ENCODE data around the gene CDHR1. TPM values are rescaled to one million over a fixed set of nuclear protein-coding genes. Genes with fewer than 3 reads are reported as not detected.

The CDHR1 gene
- total RNA-seq, 1 donor from 2014 or later, result 0.13 TPM

GRCh38 chr10:84224411-84225028, 30.2 kb downstream of the CDHR1 start:
- no peak for DNase-seq (ENCODE audit: low spot score)

DNA sequence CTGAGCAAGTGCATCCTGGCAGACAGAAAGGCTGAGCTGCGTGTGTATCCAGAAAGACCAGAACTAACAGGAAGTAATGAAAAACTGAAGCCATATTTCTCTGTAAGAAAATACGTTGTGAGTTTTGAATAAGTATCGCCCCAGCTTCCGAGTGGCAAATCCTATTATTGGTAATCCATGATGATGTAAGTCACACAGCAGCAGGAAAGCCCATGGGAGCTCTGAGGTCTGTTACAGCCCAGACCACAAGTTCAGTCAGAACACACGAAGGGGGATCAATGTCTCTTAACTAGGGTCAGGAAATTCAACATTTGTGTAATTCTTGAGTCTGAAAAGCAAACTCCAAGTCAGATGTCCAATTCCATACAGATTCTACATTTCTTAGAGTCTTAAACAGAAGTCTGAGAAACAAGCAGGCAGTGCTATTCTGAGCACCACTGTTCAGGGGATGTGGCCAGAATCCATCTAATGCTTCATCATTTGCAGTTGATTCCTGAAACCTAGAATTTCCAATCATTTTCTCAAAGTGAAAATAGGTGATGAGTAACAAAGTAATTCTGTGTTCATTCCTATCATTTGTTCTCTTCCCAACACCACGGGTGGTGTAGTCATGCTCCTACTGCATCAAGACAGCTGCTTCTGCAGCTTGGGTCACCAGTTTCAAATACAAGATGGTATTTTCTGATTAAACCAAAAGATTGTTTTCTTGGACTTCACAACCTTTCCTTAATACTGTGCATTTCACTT, 31.3 kb downstream of the CDHR1 start, which contains the start of gene LRIT2:
Gene LRIT2 (minus strand): TSS at position 118 of the 747 bp plus-strand sequence. CDS start 24 bp downstream, at position 94.
- no peak for DNase-seq (ENCODE audit: low spot score)
- no peak for ATAC-seq

More at GRCh38 chr10:84224411-84225028, 30.2 kb downstream of the CDHR1 start:
- no peak for ATAC-seq

DNA sequence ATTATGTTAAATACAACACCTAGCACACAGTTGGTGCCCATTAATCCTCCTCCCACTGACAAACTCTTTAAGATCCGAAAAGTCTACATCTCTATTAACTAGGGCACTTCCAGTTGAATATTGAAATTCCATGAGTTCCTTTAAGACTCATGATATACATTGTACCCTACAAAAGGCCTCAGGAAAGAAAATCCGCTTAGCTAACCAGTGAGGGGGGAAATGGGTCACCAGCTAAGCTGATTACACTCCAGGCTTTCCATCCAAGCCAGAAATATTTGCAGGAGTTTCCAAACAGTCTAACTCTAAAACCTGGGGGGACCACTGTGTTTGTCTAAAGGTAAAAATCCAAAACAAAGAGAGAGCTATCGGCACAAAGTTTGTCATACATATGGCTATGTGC, 32.3 kb downstream of the CDHR1 start:
- no peak for DNase-seq (ENCODE audit: low spot score)
- no peak for ATAC-seq

- no peak for DNase-seq (ENCODE audit: low spot score)
- no peak for ATAC-seq
Measured at GRCh38 chr10:84227810-84228209, 33.5 kb downstream of the CDHR1 start.

DNA sequence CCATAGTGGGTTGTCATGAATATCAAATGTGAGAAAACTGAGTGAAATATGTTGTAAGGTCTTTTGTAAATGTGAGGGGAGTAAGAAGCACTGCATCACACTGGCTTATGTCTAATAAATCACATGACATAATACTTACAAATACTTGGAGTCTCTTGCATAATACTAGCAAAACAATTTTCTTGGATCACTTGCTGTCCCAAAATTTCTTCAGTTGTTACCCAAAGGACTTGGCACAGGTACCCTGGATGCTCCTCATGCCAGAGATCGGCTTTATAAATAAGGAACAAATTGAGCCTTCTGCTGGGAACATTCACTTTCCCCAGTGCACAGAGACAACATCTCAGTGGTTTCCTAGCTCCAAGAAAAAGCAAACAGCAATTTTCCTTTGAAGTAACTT, 36.0 kb downstream of the CDHR1 start:
- DNase-seq (ENCODE audit: low spot score) (no peak), ATAC-seq (no peak)

DNA sequence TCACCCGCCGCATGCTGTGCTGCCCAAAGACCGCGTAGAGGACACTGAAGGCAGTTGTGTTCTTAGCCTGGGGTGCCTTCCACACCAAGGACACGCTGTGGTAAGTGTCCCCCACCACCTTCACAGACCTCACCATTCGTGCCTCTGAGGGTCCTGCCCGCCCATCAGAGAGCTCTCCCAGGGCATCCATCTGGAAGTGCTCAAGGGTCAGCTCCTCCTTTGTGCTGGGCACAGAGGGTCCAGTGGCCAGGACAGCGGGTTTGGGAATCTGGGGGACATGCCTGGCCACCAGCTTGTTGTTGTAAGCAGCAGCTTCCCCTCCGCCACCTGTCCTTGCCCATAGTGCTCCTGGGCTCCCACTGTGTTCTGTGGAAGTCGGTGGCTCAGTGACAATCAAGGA, 38.0 kb downstream of the CDHR1 start:
- no peak for ATAC-seq

DNA sequence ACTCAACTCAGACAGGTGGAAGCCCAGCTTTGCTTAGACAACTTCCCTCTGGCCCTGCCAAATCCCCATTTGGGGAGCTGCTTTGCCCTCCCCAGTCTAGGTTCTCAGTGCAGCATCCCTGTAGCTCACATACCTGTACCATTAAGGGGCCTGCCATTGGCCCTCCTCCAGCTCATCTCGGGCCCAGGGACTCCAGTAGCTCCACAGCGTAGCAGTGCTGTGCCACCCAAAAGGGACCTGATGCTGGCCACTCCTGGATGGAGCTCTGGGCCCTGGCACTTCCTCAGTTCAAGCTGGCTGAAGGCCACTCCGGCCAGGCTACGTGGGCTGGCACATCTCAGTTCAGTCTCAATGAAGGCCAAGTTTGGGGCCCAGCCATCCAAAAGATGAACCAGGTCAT, 39.6 kb downstream of the CDHR1 start:
- ATAC-seq (no peak), DNase-seq (ENCODE audit: low spot score) (no peak)

More for the DNA sequence above, 38.0 kb downstream of the CDHR1 start:
- no peak for DNase-seq (ENCODE audit: low spot score)

DNA sequence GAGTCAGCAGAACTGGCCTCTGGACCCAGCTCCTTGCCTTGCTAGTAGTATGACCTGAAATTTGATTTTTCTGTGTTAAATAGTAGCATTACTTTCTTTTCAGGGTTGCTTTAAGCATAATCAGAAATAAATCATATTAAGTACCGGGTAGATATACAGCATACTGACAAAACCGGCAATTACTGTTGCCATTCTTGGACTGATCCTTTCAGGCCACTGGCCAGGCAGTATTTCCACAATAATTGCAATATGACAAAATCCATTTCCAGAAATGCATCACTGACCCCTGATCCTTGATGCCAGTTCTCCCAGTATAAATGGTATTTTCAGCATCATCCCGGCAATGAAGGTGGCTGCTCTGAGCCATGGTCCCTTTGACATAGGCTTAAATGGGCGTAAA, 40.1 kb downstream of the CDHR1 start:
- DNase-seq (ENCODE audit: low spot score) (no peak), ATAC-seq (no peak)

- ATAC-seq (no peak), DNase-seq (ENCODE audit: low spot score) (no peak)
Measured at GRCh38 chr10:84235096-84235495, 40.8 kb downstream of the CDHR1 start.

- DNase-seq (ENCODE audit: low spot score) (no peak), ATAC-seq (no peak)
Measured at GRCh38 chr10:84236807-84237198, 42.5 kb downstream of the CDHR1 start.

DNA sequence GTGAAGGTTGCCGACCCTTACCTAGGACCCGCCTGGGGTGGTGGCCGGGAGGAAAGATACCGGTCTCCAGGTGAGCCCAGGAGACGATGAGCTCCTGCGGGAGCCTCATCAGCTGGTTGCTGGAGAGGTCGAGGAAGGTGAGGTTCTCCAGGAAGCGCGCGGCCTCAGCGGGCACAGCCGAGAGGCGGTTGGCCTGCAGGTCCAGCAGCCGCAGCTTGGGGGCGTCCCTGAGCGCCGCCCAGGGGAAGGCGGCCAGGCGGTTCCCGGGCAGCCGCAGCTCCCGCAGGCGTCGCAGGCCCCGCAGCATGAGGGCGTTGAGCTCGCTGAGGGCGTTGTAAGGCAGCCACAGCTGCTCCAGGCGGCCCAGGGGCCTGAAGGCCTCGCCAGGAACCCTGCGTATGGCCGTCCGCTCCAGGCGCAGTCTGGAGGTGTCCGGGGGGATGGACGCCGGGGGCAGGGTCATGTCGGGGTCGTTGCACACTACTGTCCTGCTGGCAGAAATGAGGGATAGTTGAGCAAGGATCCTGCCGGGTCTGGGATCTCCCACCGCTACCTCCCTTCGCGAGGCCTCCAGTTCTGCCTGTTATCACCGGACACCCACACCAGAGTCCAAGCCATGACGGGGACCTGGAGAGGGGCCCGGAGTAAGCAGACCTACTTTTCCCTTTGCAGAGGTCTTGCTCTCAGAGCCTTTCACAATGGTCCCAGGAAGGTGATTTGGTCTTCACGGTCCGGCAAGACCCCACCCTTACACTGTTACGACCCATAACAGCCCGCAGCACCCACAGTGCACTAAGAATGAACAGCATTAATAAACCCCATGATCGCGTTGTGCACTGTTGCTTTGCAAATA, 43.1 kb downstream of the CDHR1 start:
- ATAC-seq (no peak), DNase-seq (ENCODE audit: low spot score) (no peak)

- ATAC-seq (no peak), DNase-seq (ENCODE audit: low spot score) (no peak)
Measured at GRCh38 chr10:84238909-84239308, 44.6 kb downstream of the CDHR1 start.

DNA sequence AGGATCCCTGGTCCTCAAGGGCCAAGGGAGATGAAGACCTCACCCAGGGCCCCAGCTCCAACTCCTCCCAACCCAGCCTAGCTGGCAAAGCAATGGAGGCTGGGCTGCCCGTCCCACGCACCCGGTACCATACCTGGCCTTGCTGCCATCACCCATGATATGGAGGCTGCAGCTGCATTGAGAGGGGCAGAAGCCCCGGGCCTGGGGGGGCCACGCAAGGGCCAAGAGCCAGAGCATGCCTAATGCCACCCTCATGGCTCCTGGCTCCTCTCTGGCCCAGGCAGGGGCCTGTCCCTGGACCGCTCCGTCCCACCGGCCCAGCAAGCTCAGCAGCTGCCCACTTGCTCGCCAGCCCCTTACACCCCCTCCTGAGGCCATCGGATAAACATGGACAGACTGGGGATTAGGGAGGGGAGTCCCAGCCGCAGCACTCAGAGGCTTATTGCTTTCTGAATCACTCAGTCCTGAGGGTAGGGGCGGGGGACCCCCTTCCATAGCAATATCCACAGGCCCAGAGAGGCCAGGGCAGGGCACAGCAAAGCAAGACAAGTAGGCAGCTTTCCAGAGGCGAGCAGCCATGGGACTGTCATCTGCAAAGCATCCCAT, 47.0 kb downstream of the CDHR1 start, which contains the start of gene LRIT1:
Gene LRIT1 (minus strand): TSS at position 362 of the 606 bp plus-strand sequence. CDS start 107 bp downstream, at position 255.
- ATAC-seq (no peak), DNase-seq (ENCODE audit: low spot score) (no peak)

DNA sequence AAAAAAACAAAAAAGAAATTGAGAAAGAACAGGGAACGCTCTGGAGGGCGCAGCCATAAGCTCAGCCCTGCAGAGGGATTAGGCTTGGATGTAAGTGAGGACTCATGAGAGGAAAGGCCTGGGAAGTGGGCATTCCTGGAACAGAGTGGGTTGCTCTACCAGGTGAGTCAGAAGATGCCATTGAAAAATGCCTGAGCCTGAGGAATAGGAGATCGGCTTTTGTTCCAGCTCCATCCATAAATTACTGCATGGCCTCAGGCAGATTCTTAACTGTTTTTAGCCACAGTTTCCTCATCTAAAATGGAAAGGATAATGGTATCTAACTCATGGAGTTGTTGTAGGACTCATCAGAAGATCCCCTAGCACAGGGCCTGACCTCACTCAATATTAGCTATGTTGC, 49.4 kb downstream of the CDHR1 start:
- no peak for ATAC-seq
- DNase-seq (ENCODE audit: low spot score), result no peak

DNA sequence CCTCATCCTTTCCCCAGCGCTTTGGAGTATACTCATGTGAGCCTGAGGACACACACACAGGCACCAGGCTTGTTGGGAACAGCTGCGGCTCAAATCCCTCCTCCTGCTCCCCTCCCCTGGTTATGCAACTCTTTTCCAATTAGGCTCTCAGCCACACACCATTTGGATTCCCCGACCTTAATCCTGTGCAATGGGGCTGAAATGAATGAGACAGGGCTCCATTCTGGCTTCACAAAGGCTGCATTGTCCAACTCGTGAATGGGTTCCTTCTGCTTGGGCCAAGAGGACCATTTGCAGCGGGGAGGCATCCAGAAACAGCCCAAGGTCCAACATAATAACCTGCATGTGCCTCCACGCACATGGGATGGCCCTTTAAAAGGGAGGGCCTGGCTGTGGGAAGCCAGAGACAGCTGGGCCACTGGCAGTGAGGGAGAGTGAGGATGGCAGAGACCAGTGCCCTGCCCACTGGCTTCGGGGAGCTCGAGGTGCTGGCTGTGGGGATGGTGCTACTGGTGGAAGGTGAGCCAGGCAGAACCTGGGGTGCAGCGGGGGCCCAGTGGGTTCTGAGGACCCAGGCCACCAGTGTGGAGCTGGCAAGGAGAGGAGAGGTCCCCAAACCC, 50.4 kb downstream of the CDHR1 start, which contains the start of gene RGR:
Gene RGR (plus strand): TSS at position 403 of the 620 bp plus-strand sequence. CDS start 38 bp downstream, at position 441.
- ATAC-seq, result no peak
- no peak for DNase-seq (ENCODE audit: low spot score)

DNA sequence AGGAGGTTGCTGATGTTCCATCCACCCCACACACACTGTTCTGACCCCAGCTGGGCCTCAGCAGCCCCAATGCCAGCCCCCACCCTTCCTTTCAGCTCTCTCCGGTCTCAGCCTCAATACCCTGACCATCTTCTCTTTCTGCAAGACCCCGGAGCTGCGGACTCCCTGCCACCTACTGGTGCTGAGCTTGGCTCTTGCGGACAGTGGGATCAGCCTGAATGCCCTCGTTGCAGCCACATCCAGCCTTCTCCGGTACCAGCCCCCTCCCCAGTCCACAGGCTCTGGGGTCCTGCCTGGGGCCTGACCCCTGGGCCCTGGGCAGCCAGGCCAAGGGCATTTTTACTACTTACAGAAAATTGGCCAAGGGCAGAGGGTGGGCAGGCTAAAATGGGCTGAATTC, 53.2 kb downstream of the CDHR1 start:
- DNase-seq (ENCODE audit: low spot score) (no peak), ATAC-seq (no peak)

- ATAC-seq (no peak), DNase-seq (ENCODE audit: low spot score) (no peak)
Measured at GRCh38 chr10:84248794-84249193, 54.5 kb downstream of the CDHR1 start.

GRCh38 chr10:84254552-84255478, 60.5 kb downstream of the CDHR1 start:
- ATAC-seq (no peak), DNase-seq (ENCODE audit: low spot score) (no peak)
